ENCODE measurements around the gene NDUFV1.

Gene NDUFV1

DNA sequence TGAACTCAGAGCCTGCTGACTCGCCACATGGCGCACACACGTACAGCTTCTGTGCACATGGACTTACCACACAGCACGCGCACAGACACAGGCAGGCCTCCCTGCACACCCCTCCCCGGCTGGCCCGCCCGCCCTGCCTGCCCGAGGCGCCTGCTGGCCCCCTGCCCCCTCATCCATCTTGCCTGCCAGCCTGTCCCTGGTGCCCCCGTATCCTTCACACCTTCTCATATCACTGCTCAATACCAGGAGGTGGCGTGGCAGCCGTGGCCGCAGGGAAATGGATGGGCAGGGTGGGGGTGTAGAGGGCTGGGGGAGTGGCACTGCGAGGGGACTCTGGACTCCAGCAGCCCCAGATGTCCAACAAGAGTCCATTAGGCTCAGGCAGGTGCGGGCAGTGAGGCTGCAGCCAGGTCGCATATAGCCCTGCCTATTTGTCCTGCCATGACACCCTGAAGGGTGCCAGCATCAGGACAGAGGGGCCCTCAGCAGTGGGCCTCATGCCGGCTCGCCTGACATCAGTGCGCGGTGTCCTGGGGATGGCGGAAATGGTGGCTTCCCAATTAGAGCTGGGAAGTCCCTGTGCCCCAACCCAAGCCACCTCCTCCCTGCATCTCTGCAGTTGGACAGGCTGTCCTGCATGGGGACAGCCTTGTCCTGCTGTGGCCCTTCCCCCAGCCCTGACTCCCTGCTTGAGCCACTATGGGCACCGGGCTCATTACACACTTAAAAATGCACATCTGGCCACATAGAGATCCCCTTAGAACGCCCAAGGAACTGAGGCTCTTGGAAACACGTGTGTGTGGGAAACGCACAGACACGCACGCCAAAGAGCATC is 34.8 kb downstream of the NDUFV1 start:
- DNase-seq: no peak

DNA sequence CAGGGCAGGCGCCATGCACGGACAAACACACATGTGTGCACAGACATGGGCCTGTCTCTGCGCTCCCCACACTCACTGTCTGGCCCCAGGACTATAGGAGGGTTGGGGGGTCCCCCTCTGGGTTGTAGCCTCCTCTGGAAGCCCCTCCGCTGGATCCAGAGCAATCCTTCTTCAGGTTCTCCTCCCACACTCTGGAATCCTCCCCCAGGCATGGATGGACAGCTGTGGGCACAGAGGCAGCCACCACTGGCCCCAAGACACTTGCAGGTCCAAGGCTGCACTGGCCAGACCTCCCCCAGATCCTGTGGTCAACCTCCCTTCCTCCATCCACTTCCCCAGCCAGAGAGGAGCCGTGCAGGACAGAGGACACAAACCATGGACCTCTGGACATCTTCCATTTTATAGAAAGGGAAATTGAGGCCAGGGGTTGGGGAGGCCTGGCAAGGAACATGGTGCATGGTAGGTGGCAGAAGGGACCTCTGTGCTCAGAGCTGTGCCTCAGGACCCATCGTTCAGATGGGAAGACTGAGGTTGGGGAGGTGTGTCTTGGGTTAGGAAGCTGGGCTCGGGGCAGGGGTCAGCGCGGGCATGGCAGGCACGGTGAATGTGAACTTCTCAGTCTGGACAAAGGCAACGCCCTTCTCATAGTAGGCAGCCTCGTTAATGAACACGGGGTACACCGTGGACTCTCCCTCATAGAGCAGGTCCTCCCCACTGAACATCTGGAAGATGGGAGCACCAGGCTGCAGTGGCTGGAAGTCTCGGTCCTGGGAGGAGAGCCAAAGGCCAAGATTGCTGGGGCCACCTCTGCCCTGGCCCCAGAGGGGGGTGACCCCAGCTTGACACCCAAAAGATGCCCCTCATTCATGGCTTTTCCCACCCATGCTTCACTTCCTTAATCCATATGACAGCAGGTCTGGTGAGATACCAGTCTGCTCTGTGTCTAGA is 35.7 kb downstream of the NDUFV1 start:
- DNase-seq: no peak

DNA sequence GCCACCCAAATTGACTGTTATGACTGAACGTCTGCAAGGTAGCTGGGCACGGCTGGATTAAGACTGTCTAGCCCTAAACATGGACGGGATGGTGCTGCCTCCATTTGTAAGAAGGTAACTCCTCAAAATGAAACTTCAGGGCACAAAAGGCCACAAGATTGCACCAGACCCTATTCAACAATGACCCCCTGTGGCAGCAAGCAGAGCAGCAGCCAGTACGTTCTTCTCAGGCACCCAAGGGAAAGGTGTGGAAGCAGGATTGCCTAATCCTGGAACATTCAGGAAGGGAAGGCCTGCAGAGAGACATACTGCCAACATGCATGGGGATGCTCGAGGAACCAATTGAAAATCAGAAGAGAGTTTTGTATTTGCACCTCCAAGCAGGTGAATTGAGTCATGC is 37.3 kb downstream of the NDUFV1 start:
- DNase-seq: no peak

DNA sequence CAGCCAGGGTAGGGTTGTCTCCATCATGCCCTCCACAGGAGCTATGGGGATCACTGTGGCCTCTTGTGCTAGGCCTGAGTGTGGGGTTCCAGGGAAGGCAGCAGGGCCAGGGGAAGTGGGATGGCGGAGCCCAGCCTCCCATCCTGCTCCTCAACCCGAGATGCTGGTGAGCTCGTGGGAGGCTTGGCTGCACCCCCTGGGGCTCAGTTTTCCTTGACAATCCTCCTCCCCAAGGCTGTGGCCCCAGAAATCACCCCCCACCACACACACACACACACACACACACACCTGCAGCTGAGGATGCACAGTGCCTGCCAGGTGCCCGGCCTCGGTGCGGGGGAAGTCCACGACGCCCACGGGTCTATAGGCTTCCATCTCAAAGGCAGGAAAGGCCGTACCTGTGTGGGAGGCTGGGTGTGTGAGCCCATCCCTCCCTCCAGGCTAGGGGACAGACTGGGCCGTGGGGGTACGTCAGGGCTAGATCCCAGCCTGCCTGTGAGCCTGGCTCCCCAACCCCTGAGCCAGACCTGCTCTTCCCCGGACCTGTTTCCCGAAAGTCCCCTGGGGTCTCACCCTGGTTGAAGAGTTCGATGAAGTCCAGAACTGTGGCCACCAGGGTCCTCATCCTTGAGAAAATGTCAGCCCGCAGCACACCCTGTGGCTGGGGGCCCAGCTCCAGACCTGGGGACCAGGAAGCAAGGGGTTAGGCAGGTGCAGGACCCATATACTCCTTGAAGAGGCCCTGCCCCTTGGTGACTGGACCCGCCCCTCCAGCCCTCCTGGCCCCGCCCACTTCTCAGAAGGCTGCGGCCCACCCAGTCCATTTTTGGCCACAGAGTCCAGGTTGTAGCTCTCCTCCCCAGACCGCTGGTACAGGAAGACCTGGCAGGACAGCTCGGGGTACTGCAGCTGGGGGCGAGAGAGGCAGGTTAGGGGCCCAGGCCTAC is 38.0 kb downstream of the NDUFV1 start:
- DNase-seq: no peak

DNA sequence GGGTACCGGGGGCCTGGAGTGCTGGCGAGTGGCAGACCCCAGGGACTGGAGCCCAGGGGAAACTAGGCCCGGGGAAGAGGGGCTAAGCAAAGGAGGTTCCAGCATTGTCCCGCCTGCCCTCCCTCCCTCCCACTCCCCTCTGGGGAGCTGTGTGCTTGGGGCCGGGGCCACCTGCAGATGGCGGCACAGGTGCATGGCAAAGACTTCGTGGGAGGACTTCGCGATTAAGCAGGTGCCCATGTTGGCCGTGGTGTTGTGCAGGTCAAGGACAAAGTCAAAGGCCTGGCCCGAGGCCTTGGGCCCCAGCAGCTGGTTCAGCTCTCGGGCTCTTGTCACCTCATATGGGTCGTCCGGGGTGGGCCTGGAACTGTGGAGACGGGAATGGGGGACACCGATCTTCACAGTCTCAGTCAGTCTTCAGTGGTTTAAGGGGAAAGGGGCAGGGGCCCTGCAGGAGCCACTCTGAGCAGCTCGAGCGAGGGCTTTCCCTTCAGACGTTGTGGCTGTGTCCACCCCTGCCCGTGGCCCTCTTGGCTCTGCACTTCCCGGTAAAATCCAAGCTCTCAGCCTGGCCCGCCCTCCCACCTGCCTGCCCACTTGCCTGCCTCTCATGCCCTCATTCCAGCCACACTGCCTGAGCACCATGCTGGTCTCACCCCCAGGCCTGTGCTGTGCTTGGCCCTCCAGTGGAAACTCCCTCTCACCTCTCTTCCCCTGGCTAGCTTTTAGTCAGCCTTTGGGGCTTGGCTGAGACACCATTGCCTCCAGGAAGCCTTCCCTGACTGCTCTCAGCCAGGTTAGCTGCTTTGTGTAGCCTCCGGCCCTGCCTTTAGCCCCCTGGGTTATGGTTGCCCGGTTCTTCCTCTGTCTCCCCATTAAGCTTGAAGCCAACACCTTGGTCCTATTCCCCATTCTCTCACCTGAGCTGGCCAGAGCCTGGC is 39.1 kb downstream of the NDUFV1 start:
- DNase-seq: no peak

DNA sequence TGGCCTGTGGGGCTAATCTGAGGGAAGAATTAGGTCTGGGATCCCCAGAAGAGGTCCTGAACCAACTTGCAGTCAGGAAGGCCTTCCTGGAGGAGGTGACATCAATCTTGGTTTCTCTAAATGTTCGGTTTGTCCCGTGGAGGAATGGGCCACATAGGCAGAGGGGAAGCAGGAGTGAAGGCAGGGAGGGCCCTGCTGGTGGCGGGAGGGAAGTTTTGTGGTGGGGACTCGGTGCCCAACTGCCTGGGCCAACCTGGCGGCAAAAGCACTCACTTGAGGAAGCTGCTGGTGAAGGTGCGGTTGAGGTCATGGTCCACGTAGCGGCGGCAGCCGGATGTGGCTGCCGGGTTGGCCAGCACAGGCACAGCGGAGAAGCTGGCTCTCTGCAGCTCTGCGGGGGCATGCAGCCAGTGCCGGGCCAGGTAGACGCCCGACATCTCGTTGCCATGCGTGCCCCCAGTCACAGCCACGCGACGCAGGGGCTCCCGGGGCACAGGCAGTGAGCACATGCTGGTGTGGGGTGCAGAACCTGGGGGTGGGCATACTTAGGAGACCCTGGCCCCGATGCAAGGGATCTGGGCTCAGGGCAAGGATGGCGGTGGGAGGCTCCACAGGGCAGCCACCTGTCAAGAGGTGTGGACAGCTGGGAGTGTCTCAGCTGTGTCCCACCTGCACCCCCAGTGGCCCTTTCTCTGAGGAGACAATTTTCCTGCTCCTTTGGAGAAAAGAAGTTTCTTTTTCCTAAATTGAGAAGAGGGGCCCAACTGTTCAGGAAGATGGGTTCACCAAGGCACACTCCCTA is 40.0 kb downstream of the NDUFV1 start:
- peak; percentile 56 to 63 for DNase-seq

DNA sequence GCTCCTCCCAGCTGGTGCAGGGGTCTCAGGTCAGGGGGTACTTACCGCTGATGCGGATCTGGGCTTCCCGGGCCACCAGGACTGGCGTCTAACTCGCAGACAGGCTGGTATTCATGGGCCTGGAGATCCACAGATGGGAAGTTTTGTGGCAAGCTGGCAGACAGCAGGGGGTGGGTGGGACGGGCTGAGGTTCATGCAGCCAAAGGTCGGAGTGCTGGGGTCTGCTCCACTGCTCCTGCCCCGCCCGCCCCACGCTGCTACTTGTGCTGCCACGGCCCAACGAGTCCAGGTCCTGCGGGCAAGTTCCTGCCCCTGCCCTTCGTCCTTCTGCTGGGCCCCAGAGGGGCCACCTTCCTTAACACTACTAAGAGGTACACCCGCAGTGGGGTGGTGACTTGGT is 40.7 kb downstream of the NDUFV1 start:
- DNase-seq: no peak

DNA sequence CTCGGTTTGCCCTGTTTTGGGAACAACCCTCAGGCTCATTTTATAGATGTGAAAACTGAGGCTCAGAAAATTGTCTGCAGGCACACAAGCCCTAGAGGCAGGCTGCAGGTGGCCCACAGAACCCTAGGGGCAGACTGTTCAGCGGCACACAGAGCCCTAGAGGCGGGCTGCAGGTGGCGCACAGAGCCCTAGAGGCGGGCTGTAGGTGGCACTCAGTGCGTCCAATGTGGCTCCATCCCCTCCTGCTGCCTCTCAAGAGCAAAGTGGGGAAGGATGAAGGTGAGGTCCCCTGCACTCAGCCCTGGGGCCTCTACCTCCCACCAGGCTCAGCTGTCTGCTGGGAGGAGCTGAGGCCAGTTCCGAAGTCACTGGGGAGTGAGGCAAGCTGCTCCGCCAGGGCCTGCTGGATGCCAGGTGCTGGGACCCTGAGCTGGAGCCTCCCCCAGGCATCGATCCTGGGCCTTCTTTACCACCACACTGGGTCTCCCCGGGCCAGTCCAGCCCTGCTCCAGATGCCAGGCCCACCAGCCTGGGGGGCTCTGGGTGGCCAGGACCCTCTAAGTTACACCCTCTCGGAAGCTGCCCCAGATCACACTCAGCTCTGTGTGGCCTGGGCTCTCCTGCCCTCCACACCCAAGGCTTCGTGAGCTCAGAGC is 41.5 kb downstream of the NDUFV1 start:
- DNase-seq: peak; percentile 60

DNA sequence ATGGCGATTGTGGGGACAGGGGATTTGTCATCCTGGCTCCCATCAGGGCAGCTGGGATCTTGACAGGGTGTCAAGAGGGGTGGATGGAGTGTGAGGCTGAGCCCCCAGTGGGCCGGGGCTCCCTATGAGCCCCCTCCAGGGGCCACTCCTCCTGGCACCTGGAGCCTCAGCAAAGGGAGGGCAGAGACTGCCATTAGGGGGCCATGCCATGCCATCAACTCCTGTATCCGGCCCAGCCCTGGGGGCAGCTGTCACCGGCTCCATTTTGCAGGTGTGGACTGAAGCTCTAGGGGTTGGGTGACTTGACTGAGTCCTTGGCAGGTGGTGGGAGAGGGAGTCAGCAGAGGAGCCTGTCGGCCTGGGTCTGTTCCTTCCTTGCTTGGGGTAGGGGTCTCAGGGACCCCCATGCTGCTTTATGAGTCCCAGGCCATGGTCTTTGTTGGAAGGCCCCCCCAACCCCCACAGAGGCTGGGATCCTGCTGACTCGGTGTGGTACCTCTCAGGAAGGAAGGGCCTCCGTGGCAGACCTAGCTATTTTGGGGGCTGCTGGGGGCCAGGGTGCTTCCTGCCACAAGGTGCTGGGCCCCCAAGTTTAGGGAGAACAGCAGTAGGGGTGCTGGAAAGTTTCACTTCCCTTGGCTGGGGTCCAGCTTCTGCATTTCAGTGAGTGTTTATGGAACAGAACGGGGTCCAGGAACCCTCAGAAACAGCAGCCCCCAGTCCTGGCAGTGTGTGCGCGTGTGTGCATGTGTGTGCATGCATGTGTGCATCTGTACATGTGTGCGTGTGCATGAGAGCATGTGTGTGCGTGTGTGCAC is 42.3 kb downstream of the NDUFV1 start:
- DNase-seq: peak in 1 of 2 donors; percentile 33

DNA sequence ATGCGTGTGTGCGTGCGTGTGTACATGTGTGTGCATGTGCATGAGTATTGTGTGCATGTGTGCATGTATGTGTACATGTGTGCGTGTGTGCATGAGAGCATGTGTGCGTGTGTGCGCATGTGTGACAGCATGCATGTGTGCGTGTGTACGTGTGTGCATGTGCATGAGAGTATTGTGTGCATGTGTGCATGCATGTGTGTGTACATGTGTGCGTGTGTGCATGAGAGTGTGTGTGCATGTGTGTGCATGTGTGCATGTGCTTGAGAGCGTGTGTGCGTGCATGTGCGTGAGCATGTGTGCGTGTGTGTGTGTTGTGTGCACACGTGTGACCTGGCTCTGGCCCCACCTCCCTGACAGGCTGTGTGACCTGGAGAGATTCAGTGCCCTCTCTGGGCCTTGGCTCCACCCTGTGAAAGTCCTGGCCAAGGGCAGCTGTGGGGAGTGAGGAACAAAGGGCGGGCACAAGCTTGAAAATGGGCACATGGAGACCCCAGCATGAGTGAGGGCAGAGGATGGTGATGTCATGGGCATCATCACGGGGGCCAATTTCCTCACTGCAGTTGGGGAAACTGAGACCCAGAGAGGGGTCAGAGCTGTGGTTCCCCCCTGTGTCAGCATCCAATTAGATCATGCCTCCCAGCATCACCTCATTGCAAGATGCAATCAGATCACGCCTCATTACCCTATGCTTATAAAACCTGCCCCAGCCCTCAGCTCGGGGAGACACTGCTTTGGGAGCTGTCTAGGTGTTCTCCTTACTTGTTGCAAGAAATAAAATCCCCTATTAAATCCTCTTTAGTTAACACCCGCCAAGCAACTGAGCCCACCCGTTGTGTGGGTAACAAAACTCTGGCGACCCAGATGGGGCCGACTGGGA is 43.1 kb downstream of the NDUFV1 start:
- DNase-seq: no peak

DNA sequence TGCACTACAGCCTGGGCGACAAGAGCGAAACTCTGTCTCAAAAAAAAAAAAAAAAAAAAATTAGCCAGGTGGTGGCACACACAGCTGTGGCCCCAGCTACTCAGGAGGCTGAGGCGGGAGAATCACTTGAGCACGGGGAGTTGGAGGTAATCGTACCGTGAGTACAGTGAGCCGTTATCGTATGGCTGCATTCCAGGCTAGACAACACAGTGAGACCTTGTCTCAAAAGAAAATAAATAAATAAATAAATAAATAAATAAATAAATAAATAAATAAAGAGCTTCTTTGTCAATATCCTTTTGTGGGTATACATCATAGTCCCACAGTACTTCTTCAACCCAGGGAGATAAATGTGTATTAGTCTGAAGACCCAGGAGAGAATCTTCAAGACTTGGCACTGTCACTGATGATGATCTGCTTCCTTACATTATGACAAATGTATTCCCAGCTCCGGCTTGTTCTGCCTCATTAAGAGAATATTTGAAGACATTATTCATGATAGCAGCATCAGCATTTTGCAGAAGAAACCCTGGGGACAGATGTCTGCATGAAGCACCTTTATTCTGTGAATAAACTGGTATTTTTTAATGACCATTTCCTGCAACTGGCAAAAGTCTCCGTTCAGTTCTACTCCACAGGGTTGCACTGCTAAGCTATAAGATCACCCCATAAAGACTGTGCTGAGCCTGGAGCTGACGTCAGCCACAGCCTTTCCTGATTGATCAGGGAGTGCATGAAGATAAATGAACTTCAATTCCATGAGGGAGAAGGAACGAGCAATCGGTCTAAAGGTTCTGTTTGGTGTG is 45.4 kb downstream of the NDUFV1 start:
- no peak for DNase-seq

DNA sequence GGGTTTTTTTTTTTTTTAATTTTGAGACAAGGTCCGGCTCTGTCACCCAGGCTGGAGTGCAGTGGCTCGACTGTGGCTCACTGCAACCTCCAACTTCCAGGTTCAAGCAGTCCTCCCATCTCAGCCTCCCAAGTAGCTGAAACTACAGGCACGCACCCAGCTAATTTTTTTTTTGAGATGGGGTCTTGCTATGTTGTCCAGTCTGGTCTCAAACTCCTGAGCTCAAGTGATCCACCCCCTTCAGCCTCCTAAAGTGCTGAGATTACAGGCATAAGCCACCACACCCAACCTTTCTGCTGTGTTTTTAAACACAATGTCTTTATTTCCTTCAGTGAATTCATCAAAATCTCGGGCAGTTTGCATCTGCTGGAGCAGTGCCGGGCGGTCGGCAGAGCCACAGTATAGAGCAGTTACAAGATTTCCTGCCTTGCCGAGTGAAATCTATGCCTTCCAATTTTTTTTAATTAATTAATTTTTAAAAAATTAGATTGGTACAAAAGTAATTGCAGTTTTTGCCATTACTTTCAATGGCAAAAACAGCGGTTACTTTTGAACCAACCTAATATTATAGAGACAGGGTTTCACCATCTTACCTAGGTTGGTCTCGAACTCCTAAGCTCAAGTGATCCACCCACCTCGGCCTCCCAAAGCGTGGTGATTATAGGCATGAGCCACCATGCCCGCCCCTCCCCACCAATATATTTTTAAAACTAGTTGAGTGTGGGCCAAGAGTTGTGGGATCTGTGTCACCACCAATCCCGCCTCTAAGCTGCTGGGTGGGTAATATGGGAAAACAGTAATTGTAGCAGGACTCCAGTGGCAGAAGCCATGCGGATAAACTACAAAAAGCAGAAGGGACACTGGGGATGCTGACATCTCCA is 46.5 kb downstream of the NDUFV1 start:
- DNase-seq: no peak

DNA sequence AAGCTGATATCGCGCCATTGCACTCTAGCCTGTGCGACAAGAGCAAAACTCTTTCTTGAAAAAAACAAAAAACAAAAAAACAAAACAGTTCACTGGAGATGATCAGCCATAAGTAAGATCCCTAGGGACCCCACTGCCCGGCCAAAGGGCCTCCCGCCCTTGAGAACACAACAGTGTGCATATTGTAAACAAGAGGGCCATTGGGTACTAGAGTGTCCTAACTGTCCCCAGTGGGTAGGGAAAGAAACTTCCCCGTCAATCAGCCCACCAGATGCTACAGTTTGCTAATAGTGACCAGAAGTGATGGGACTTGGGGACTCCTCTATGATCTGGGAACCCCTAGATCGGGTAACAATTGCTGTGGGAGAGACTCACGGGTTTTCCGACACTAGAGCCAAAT is 47.5 kb downstream of the NDUFV1 start:
- DNase-seq: no peak

DNA sequence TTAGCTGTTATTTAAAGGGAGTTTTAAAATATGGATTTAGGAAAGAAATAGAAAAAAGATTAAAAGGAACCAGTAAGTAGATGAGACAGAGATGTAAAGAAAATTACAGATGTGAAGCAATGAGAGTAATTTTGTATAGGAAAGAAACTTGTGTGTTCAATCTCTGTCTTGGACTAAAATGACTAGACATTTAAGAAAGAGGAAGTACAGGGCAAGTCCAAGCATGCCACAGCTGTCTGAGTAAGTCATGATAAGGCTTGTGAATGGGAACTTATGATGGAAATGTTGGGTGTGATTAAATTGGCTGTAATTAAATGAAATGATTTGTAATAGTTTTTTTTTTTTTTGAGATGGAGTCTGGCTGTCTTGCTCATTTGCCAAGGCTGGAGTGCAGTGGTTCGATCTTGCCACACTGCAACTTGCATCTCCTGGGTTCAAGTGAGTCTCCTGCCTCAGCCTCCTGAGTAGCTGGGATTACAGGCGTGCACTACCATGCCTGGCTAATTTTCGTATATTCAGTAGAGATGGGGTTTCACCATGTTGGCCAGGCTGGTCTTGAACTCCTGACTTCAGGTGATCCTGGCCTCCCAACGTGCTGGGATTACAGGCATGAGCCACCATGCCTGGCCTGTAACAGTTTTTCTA is 49.7 kb downstream of the NDUFV1 start:
- no peak for DNase-seq

DNA sequence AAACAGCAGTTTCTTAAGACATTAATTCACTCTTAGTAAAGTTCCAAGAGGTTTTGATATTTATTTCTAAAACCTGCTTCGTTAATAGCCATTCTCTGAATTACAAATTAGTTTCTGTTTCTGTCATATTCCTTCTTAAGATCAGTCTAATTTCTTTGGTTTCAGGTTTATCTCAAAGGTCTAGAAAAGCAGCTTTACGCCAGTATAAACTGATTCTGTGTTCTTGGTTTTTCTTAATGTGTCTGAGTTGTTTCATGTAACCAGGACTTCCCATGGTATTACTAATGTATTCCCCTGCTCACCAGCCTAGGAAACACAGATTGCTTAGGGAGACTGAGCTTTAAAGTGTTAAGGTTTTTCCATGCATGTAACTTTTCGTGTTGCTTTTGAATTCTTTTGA is 50.6 kb downstream of the NDUFV1 start:
- DNase-seq: no peak
